Stimulated activated CD4-positive, alpha-beta T cell treated with anti-CD3 and anti-CD28 coated beads, Interleukin-12 subunit alpha, Interleukin-12 subunit beta, amount 100 ng/mL, for 48 hours (primary cell): Measurements from ENCODE around the gene MUS81.
A peak's percentile ranks its signal among the peaks of the same experiment; 100 is the strongest.
"Not testable (repeated sequence)": the region's sequence is repeated elsewhere in the genome, so short reads cannot be mapped to it uniquely, and the experiment has no call there.

Experiments used
- DNase-seq, 3 donors: peaks; one replicate each; pipeline ENCODE4 v3.0.0-alpha.2; 2020; ENCODE audit warnings: low read depth in 2 of 3, low spot score in 1 of 3

The MUS81 gene

DNA sequence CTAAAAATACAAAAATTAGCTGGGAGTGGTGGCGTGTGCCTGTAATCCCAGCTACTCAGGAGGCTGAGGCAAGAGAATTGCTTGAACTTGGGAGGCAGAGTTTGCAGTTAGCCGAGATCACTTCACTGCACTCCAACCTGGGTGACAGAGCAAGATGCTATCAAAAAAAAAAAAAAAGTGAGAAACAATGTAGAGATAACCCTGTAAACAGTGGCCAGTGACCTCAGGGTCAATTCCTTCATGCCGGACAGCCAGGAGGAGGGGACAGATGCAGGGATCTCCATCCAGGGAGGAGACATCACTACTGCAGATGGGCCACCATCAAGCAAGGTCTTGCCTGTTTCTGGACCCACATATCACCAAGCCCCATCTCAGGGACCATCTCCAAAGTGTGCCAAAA lies 12.5 kb upstream of the MUS81 start:
- no peak for DNase-seq

DNA sequence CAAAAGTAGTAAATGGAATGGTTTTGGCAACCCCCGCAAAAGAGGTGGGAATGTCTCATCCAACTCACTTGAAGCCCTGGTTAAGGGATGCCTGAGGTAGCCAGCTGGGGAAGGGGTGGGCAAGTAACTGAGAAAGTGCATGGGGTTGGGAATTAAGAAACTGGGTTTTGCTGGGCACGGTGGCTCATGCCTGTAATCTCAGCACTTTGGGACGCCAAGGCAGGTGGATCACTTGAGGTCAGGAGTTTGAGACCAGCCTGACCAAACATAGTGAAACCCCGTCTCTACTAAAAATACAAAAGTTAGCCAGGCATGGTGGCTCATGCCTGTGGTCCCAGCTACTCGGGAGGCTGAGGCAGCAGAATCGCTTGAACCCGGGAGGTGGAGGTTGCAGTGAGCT lies 11.5 kb upstream of the MUS81 start:
- not testable (repeated sequence) for DNase-seq

DNA sequence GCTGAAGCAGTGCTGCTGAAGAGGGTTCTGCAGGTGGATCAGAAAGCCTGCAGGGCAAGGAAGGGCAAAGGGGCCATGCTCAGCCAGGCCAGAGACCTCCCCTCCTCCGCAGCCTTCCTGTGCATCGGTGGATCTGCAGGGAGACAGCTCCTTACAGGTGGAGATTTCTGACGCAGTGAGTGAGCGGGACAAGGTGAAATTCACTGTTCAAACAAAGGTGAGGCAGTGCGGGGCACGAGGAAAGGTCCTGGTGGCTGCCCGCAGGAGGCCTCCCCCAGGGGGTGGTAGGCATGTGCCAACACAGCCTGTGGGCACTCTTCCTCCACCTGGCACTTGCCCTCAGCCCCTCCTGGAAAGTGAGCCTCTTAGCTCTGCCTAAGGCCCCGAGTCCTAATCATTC lies 10.9 kb upstream of the MUS81 start:
- DNase-seq: no peak

DNA sequence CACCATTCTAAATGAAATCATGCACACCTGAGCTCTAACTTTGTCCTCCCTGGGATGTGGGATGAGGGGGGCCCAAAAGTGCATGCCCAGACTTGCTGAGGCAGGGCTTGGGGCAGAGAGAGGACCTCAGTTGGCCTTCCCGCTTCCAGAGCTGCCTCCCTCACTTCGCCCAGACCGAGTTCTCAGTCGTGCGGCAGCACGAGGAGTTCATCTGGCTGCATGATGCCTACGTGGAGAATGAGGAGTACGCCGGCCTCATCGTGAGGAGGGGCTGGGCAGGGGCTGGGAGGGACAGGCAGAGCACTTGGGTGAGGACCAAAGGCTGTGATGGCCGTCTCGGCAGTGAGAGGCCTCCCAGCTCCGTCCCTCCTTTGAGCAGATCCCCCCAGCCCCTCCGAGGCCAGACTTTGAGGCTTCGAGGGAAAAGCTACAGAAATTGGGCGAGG lies 10.4 kb upstream of the MUS81 start:
- no peak for DNase-seq

DNA sequence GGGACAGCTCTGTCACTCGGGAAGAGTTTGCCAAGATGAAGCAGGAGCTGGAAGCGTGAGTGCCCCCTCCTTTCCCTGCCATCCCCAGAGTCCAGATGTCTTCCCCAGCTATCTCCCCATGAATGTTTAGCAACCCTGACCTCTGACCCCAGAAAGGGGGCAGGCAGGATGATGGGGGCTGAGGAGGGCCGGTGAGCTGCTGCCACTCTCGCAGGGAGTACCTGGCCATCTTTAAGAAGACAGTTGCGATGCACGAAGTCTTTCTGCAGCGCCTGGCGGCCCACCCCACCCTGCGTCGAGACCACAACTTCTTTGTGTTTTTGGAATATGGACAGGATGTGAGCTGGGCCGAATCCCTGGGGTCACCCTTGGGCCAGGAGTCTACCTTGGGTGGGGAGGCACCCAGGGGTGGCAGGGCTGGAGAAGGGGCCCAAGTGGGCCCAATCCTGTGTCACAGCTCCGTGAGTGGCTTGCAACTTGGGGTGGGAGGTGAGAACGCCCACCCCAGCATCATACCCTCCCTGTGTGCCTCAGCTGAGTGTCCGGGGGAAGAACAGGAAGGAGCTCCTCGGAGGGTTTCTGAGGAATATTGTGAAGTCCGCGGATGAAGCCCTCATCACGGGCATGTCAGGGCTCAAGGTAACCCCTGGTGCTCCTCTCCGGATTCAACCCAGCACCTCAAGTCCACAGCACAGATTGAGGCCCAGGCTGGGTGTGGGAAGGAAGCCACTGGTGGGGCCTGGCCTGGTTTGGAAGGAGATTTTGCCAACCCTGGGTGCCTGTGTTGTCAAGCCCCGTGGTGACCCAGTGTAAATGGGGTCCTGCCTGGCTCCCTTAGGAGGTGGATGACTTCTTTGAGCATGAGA lies 9.8 kb upstream of the MUS81 start:
- no peak for DNase-seq

DNA sequence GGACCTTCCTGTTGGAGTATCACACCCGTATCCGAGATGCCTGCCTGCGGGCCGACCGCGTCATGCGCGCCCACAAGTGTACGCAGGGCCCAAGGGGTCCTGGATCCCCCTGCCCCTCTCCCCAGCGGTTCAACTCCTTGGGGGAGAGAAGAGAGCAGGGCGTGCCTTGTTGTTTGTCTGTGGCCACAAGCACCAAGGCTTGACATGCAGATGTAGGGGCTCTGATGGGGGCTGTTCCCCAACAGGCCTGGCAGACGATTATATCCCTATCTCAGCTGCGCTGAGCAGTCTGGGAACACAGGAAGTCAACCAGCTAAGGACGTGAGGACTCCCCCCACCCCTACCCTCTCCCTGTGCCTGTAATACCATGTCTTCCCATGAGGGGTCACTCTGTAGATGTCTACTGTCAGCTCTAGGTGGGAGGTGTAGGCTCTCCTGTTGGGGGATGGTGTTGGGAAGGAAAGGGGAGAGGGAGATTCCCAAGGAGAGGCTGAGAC lies 9.1 kb upstream of the MUS81 start:
- no peak for DNase-seq

DNA sequence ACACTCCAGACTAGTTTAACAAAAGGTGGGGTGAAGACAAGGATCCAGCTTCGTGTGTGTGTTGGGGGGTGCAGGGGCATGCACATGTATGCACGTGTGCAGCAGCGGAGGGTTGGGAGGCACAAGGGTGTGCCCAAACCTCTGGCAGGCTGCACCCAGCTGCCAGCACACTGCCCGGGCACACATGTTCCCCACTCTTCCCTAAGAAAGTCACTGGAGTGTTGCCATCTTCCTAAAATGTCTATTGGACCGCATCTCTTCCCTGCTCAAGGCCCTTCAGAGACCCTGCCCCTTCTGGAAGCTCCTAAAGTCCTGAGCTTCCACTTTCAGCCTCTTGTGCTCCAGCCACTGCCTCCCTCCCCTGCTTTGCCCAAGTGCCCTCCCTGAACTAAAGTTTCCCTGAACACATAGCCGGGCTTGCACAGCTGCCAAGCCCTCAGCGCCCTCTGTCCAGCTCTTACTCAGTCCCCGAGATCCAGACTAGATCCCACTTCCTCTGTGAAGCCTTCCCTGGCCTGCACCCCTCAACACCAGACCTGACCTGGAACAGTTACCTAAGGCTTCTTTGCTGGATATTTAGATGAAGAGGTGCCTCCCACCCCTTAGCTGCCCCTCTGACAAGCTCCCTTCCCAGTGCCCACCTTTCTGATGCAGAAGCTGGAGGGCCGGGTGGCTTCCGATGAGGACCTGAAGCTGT lies 8.3 kb upstream of the MUS81 start:
- DNase-seq: no peak

DNA sequence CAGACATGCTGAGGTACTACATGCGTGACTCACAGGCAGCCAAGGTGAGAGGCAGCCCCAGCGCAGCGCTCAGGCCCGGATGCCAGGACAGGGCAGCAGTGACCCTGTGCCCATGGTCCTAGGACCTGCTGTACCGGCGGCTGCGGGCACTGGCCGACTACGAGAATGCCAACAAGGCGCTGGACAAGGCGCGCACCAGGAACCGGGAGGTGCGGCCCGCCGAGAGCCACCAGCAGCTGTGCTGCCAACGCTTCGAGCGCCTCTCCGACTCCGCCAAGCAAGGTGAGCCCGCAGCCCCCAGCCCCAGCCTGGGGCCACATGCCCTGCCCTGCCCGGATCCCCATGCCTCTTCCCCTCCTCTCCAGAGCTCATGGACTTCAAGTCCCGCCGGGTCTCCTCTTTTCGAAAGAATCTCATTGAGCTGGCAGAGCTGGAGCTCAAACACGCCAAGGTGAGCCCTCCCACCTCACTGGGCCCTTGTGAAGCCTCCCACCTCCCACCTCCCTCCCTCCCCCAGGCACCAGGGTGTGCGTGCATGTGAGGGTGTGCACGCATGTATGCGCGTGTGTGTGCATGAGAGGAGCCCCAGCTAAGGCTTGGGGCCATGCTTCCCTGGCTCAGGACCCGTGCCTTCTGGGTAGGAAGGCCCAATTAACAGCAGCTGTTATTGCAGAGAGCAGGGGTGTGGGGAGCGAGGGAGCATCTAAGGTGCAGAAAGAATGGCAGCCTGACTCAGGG lies 7.6 kb upstream of the MUS81 start:
- DNase-seq: no peak

DNA sequence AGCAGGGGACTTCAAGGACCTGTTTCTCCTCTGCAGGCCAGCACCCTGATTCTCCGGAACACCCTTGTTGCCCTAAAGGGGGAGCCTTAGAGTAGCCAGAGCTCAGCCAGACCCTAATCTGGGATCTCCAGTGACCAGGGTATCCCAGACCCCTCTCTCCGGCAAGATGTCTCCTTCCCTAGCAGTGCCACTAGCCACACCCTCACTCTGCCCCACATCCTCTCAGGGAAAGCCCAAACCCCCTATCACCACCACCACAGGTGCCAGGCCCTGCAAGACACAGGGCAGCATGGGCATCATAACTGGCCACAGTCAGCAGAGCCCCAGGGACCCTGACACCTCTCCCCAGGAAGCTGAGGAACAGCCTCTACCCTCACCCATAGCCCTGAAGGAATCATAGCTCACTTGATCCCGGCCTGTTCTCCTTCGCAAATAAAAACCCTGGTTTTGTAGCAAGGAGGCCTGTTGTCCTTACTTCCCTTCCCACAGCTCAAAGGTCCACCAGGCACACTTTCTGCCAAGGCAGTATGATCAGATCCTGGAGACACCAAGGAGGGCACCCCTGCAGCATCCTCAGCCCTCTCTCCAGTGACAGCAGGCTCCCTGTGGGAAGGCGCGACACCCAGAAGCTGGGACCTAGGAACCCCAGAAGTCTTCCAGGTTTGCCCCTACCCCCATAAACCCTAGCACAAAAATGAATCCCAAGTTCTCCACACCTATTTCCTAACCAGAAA lies 6.8 kb upstream of the MUS81 start:
- no peak for DNase-seq

DNA sequence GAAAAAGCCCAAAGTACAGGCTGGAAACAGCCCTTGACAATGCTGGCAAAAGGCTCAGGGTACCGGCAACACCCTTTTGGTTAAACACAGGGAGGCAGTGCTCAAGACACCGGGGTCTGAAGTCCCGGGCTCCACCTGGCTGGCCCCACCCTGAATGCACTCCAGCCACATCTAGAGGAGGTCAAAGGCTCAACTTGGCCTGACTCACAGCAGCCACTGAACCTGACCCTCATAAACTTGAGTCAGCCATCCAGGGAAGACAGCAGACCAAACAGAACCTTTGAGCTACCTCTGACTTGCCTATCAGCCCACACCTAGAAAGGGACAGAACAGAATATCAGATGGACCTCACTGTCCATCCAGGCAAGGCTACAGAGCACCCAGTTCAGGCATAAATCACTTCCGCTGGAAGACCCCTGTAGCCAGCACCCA lies 6.1 kb upstream of the MUS81 start:
- DNase-seq: no peak

DNA sequence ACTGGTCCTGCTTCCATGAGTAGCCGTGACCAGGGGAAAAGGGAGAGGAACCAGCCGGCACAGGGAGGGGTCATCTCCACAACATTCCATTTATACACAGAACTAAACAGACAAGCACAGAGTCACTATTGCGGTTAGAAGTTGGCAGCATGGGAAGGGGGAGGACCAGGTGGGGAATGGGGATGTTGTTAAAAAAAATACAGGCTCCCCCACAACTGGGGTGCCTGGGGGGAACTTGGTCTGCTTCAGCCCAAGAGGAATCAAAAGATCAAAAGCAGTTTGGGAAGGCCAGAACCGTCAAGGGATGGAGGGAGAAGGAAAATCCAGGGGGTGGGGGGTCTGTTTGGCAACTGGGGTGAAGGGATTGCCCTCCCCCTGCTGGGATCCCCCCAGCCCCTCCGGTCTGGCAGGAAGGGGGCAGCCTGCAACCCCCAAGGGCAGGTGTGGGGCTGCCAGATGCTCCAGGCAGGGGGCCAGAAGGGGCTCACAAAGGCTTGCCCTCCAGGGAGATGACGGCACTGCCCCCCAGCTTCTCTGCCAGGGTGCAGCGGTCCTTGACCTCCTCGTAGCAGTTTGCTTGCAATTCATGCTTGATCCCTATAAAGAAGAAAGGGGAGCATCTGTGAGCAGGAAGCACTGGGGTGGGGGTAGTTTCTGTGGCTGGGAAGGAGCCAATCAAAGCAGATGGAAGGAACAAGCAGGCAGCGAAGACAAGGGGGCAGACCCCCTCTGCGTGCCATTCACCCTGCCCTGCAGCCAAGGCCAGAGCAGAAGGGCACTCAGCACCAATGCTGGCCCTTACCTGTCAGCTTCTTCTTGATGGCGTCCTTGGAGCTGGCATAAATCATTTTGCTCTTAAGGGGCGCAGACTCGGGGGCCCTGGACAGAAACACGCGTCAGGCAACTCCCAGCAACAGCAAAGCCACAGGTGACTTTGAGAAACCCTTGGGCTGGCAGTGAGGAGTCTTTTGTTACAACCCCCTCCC lies 5.1 kb upstream of the MUS81 start:
- no peak for DNase-seq

DNA sequence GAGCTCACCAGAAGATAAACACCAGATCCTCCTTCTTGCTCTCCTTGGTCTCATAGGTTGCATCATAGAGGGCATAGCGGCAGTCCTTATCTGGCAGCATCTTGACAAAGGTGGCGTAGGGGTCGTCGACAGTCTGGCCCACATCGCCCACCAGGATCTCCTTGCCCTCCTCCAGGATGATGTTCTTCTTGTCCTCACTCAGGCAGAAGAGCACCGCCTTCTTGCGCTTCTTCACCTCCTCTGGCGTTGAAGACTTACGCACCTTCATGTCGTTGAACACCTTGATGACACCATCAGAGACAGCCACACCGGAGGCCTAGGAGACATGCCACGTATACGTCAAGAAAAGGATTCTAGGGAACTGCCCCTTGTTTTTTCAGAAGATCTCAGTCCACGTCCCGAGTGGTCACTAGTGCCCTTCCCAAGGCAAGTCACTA lies 4.3 kb upstream of the MUS81 start:
- no peak for DNase-seq

DNA sequence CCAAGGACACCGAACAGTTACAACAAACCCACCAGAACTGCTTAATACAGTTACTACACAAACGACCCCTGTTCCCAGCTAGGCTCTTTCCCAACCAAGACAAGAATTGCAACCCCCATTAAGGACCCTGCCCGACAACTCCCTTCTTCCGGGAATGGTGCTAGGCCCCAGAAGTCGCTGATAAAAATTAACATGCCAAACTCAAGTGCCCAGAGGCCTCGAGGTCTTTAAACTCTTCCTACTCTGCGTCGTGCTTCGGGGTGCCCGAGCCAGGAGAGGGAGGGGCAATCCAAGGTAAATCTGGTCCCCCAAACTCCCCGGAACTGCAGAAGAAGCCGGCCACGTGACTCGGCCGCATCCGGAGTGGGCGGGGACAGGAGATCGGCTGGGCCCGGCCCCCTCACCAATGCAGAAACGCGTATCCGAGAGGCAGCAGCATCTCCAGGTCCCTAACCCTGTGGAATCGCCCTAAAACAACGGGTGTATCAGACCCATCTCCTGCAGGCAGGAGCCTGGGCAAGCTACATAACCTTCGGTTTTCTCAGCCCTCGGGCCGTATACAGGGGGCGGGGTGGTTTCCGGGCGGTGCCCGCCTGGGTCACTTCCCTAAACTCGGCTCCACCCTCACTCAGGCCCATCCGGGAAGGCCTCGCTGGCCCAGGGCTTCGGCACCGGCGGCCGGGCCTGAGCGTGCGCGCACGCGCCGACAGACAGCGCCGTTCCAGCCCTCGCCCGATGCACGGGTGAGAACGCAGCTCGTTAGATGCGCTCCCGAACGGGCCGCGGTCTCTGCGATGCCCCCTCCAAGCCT lies 3.3 kb upstream of the MUS81 start:
- peak; percentile 65 to 77 (median 75) for DNase-seq

DNA sequence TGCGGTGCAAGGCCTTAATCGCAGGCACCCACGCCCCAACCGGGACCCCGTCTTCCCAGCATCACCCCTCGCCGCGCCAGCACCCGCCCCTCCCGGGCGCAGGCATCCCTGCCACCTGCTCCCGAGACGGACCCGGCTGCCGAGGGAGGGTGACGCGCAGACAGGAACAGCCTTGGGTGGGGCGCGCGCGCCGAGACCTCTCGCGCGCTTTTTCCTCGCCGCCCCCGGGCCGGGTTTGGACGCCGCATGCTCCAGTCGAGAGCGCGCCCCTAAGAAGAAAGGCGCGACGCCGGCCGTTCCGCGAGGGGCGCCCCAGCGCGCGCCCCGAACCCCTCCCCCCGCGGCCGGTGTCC lies 2.8 kb upstream of the MUS81 start:
- DNase-seq: peak in 1 of 3 donors; percentile 50

DNA sequence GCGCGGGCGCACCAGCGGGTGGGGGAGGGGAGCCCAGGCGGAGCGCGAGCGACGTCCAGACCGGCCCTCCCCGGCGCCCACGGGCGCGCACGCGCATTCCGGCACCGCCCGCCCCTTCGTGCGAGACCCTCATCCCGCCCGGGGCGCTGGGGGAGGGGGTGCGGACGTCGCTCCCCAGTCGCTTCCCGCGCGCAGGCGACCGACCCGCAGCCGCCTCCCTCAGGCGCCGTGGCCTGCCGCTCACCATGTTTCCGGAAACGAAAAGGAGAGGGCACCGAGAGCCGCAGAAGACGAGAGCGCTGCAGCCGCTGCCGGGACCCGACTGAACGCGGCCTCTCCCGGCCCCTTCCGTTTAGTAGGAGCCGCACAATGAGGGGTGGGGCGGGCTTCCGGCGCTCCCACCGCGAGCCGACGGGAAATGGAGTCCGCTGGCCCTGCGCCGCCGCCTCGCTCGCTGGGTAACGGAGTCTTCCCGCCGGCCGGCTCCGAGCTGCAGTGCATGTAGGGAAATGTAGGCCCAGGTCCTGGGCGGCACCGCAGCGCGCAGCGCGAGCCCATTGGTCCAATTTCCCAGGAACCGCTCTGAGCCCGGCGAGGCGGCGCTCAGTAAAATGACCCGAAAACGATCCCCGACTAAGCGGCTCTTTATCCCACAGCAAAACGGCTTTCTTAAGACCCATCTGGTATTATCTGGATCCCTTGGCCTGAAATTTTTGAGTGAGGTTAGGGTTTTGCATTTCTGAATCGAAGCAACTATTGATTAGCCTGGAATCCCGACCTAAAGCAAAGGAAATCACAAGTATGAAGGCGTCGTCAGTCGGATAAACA lies 2.2 kb upstream of the MUS81 start, which contains the start of gene CFL1:
CFL1 (minus strand) TSS at position 328 of the 828 bp plus-strand sequence; CDS start at position 247, 81 bp downstream.
- peak; percentile 91 to 97 (median 97) for DNase-seq

DNA sequence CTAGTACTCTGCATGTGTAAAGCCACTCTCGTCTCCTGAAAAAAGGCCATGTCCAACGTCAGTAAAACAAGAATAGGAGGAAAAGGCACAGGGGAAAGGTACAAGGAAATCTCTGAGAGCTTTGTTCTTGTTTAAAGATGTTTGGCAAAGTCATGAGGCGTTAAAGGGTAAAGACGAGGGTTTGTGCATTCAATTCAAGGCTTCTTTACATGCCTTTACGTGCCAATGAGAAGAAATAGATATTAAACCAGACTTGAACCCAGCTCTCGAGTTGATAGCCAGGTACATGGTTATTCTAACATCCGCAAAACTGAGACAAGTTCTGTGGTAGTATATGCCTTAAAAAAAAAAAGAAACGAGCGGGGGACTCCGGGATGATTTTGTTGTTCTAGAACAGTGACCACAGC lies 1.5 kb upstream of the MUS81 start:
- no peak for DNase-seq

DNA sequence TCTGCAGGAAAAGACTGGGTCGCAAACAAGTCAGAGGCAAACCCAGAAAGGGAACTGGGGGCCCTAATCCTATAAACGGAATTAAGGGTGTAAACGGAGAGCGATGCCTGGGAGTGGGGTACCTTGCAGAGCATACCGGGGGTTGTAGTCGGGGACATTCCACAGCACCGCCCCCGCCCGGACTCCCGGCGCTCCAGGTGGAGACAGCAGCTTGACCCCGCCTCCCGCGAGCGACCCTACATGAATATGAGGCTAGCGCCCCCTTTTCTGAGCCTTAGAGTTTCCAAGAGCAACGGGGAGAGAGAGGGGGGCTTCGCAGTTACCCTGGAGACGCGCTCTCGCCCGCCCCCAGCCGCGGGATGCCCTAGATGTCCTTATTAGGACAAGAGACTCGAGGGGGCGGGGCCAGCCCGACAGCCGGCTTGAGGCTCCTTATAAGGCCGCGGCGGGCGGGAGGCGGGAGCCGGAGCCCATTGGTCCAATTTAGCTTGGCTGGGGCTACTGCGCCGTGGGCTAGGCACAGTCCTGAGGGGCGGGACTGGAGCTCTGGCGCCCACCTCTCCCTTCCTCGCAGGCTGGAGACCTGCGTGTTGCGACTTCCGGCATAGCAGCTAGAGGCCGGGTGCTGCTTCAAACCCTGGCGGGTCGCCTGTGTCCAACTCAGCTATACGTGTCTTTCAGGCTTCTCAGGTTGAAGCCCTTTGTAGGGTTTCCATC lies 980 bp upstream of the MUS81 start:
- peak; percentile 93 to 99 (median 97) for DNase-seq
